Testis (tissue), 2 donors: ENCODE measurements around the gene KIF25.

ENCODE experiments used
- POLR2A ChIP-seq: fragments of 450-650 bp; IDR thresholded peaks from one replicate; pipeline ENCODE4 v1.6.1; 2017; ENCODE audit warnings: antibody characterized with exemption, mild to moderate bottlenecking, moderate library complexity
- TF ChIP-seq, protein P1 (sequence below), 3 experiments: fragments of 450-650 bp in 2 of 3; fragments of 200-600 bp in 1 of 3; sonication (generic) in 1 of 3; IDR thresholded peaks; one replicate each; pipeline ENCODE4 v1.5.1; 2016 to 2019; ENCODE audit warnings: antibody characterized with exemption in 3 of 3, mild to moderate bottlenecking in 2 of 3, moderate library complexity in 1 of 3

DNA sequence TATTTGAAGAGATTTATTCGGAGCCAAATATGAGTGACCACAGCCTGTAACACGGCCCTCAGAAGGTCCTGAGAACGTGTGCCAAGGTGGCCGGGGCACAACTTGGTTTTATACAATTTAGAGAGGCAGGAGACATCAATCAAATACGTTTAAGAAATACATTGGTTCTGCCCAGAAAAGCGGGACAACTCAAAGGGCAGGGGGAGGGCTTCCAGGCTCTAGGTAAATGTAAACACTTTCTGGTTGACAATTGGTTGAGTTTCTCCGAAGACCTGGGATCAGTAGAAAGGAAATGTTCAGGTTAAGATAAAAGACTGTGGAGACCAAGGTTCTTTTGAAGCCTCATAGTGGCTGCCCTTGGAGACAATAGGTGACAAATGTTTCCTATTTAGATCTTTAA, 18.9 kb upstream of the KIF25 start:
- TF ChIP-seq, protein P1, sequence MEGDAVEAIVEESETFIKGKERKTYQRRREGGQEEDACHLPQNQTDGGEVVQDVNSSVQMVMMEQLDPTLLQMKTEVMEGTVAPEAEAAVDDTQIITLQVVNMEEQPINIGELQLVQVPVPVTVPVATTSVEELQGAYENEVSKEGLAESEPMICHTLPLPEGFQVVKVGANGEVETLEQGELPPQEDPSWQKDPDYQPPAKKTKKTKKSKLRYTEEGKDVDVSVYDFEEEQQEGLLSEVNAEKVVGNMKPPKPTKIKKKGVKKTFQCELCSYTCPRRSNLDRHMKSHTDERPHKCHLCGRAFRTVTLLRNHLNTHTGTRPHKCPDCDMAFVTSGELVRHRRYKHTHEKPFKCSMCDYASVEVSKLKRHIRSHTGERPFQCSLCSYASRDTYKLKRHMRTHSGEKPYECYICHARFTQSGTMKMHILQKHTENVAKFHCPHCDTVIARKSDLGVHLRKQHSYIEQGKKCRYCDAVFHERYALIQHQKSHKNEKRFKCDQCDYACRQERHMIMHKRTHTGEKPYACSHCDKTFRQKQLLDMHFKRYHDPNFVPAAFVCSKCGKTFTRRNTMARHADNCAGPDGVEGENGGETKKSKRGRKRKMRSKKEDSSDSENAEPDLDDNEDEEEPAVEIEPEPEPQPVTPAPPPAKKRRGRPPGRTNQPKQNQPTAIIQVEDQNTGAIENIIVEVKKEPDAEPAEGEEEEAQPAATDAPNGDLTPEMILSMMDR (IDR thresholded peaks at IDR 0.05) = no peak
- TF ChIP-seq POLR2A = no peak
